Kasumi-1 (cell line): ENCODE results near the gene ME2.

Source experiments
- DNase-seq, 2 experiments: peaks; one replicate each; lab custom pipeline; 2025; lab: John Stamatoyannopoulos, UW

The ME2 gene

GRCh38 chr18:50861617-50862016 is 17.3 kb upstream of the ME2 start:
- no peak for DNase-seq

GRCh38 chr18:50862401-50862800 is 16.5 kb upstream of the ME2 start:
- peak; percentile 86 to 89 for DNase-seq

- no peak for DNase-seq
Measured at GRCh38 chr18:50863840-50864375, 15.0 kb upstream of the ME2 start.

- DNase-seq: peak; percentile 17 to 41
Measured at GRCh38 chr18:50866765-50867164, 12.2 kb upstream of the ME2 start.

- DNase-seq: no peak
Measured at GRCh38 chr18:50869150-50869549, 9.8 kb upstream of the ME2 start.

- no peak for DNase-seq
Measured at GRCh38 chr18:50870138-50870845, 8.6 kb upstream of the ME2 start.

GRCh38 chr18:50871846-50872245 is 7.1 kb upstream of the ME2 start:
- DNase-seq: no peak

- no peak for DNase-seq
Measured at GRCh38 chr18:50875966-50876536, 2.9 kb upstream of the ME2 start.

- DNase-seq: peak; percentile 26 to 46
Measured at GRCh38 chr18:50877545-50878265, 1.2 kb upstream of the ME2 start.

- DNase-seq: peak; percentile 11 to 31
Measured at GRCh38 chr18:50879302-50880118, 592 bp downstream of the ME2 start.

GRCh38 chr18:50880119-50880465 is 1.2 kb downstream of the ME2 start:
- DNase-seq: peak; percentile 20 to 31

- peak; percentile 38 to 44 for DNase-seq
Measured at GRCh38 chr18:50880944-50881343, 2.0 kb downstream of the ME2 start.

- DNase-seq: no peak
Measured at GRCh38 chr18:50886929-50887328, 8.0 kb downstream of the ME2 start.

- no peak for DNase-seq
Measured at GRCh38 chr18:50895350-50896045, 16.6 kb downstream of the ME2 start.

GRCh38 chr18:50896093-50896492 is 17.2 kb downstream of the ME2 start:
- no peak for DNase-seq

GRCh38 chr18:50898919-50899318 is 20.0 kb downstream of the ME2 start:
- DNase-seq: no peak

- no peak for DNase-seq
Measured at GRCh38 chr18:50902797-50903196, 23.9 kb downstream of the ME2 start.

GRCh38 chr18:50906843-50907242 is 27.9 kb downstream of the ME2 start:
- no peak for DNase-seq

GRCh38 chr18:50909261-50909660 is 30.3 kb downstream of the ME2 start:
- DNase-seq: no peak

GRCh38 chr18:50911006-50911405 is 32.1 kb downstream of the ME2 start:
- no peak for DNase-seq

GRCh38 chr18:50917021-50917420 is 38.1 kb downstream of the ME2 start:
- no peak for DNase-seq

GRCh38 chr18:50918153-50918552 is 39.2 kb downstream of the ME2 start:
- DNase-seq: no peak
